HG03135 (cell line): ENCODE measurements around the gene TESMIN.

Experiments
- ATAC-seq: cut with Tn5 transposase; IDR thresholded peaks from one replicate; pipeline ENCODE4 v1.9.1; 2021; ENCODE audit warnings: mild to moderate bottlenecking, moderate library complexity; ENCODE audit not compliant: unreplicated experiment

The TESMIN gene

GRCh38 chr11:68684385-68685356 lies 66.6 kb downstream of the TESMIN start, which contains the start of gene GAL:
Gene GAL, plus strand, starts transcription at chr11:68684544. Its CDS starts 380 bp downstream, at chr11:68684924.
- no peak for ATAC-seq

DNA sequence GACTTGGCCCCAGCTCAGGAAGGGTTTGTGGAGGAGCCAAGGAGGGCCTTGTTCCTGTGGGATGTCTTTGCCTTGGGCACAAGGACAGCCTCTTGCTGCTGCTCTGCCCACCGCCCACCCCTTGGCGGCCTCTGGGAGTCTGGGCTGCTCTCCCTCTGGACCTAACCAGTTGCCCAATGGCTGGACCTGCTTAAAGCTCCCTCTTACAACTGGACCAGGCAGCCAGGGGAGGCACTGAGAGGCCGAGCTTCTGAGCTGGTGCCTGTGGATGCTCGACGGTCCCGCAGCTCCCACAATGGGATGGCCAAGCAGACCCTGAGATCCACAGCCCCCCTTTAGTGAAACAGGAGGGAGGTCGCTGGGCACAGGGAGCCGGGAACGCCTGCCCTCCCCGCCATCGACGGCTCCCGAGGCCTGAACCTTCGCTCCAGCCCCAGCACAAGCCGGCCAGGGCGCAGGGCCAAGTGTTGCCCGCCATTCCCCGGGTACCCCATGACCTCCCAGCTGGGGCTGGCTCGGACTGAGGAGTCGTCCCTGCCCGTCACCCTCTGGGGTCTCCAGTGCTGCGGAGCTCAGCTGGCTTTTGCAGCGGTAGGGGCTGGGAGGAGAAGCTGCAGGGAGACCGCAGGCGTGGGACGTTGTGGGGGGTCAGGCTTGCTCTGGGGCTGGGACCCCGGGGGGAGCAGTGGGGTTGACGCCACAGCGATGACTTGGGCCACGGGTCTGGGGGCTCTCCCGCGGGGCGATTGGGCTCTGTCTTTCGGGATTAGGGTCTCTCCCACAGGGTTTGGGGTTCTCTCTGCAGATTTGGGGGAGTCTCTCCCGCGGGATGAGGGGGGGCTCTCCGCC lies 67.6 kb downstream of the TESMIN start:
- ATAC-seq = no peak

- no peak for ATAC-seq
Observed at GRCh38 chr11:68683121-68683520, 68.2 kb downstream of the TESMIN start.

GRCh38 chr11:68682531-68682961 lies 68.8 kb downstream of the TESMIN start:
- ATAC-seq = no peak

- no peak for ATAC-seq
Observed at GRCh38 chr11:68680541-68681231, 70.6 kb downstream of the TESMIN start.

DNA sequence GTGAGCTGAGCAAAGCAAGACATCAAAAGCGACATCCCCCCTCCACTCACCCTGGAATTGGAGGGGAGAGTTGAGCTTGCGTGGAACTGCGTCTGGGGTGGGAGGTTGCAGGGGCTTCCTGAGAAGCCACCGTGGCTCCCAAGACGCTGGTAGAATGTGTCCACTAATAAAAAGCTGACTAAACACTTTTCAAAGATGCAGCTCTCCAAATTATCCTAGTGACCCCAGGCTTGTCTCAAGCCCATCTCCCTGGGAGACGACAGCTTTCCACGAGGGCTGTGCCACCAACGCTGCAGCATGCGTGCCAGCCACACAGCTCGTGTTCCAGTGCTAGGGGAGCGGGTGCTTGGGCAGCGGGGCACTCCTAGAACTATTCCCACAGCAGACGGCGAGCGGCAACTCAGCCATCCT lies 73.3 kb downstream of the TESMIN start:
- ATAC-seq = no peak

DNA sequence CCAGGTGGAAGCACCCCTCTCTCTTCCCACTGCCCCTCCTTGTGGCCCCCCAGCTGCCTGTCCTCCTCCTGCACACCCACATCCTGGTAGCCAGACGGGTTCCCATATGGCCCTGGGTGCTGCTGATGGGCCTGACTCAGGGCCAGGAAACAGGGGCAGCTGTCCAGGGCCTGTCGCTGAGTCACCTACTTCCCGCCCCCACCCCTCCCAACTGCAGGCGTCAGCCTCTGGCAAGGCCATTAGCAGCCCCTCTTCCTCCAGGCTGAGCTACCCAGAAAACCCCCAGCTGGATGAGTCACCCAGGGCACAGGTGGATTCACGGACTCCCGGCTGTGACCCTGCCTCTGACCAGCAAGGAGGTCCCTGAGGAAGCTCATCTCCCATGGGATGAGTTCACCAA lies 73.9 kb downstream of the TESMIN start:
- no peak for ATAC-seq

- ATAC-seq = no peak
Observed at GRCh38 chr11:68674461-68674860, 76.9 kb downstream of the TESMIN start.

GRCh38 chr11:68673991-68674390 lies 77.3 kb downstream of the TESMIN start:
- ATAC-seq = no peak

DNA sequence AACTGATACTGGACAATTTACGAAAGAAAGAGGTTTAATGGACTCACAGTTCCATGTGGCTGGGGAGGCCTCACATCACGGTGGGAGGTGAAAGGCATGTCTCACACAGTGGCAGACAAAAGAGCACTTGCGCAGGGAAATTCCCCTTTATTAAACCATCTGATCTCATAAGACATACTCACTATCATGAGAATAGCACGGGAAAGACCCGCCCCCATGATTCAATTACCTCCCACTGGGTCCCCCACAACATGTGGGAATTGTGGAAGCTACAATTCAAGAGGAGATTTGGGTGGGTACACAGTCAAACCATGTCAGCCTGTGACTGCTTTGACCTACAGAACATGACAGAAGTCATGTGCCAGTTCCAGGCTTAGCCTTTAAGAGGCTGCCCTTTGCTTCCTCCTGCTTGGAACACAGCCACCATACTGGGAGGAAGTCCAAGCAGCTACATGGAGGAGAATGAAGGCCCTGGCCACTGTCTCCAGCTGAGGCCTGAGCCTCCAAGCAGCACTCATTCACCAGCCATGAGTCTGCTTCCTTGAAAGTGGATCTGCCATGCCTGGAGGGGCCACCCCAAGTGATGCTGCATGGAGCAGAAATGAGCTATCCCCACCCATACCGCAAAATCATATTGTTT lies 77.9 kb downstream of the TESMIN start:
- ATAC-seq = no peak

- ATAC-seq = no peak
Observed at GRCh38 chr11:68670208-68670992, 80.9 kb downstream of the TESMIN start.

GRCh38 chr11:68669301-68670090 lies 81.8 kb downstream of the TESMIN start:
- no peak for ATAC-seq

DNA sequence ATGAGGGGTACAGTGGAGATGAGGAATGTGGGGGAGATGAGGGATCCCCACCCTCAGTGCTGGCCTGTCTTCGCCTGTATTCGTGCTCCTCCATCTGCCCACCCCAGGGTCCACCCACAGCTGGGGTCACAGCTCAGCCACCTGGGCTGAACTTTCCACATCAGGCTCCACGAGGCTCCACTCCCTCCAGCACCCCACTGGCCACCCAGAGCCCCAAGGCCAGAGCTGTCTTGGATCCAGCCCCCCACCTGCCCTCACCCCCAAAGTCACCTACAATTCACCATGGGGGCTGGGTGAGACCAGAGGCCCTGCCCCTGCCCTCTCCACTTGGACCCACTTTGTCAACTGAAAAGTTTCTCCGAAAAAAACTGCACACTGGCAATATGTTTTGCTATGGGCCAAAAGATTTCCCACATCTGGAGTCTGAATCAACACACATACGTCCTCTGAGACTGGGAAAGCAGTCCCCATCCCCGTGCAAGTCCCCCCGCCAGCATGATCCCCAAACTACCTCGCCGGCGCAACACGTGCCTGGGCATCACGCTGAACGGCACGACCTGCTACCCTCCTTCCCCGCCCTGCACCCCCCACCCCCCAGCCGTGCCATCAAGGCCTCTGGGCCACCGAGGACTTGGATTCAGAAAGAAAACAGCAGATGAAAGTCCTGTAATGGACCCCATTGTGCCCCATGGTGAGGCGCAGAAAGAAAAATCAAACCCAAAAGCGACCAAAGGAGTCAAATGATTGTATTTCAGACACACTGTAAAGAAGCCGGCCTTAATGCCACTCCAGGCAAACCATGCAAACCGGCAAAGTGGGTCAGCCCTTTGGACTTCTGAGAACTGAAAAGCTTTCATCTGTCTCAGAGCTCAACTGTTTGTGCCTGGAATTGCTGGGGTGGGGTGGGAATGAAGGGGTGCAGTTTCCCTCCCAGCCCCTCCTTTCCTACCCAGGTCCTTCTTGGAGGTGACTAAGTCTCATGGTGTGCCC lies 83.5 kb downstream of the TESMIN start:
- ATAC-seq = no peak

DNA sequence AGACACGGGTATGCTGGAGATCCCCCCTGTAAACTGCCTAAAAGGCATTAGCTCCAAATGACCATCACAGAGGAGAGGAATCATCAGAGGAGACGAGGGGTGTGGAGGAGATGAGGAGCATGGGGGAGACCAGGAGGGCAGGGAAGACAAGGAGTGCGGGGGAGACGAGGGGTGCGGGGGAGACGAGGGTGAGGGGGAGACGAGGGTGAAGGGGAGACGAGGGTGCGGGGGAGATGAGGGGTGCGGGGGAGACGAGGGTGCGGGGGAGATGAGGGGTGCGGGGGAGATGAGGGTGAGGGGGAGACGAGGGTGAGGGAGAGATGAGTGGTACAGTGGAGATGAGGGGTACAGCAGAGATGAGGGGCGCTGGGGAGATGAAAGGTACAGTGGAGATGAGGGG lies 84.5 kb downstream of the TESMIN start:
- no peak for ATAC-seq

GRCh38 chr11:68665436-68665835 lies 85.9 kb downstream of the TESMIN start:
- no peak for ATAC-seq

- no peak for ATAC-seq
Observed at GRCh38 chr11:68664906-68665305, 86.4 kb downstream of the TESMIN start.

GRCh38 chr11:68664141-68664540 lies 87.2 kb downstream of the TESMIN start:
- ATAC-seq = no peak
